Loucy (cell line): ENCODE results near the gene SMG6.
A peak's percentile ranks its signal among the peaks of the same experiment; 100 is the strongest.

Source experiments
- H2AFZ ChIP-seq: fragments of 200-600 bp; sonication (generic); 2 replicates; pipeline ENCODE4 v1.6.0; 2016; ENCODE audit warnings: antibody characterized with exemption, mild to moderate bottlenecking, low read length, moderate library complexity
- H3F3A ChIP-seq: fragments of 200-600 bp; 2 replicates; pipeline ENCODE4 v1.6.0; 2016; ENCODE audit warnings: antibody characterized with exemption, low read depth, mild to moderate bottlenecking
- H3K27me3 ChIP-seq: fragments of 200-600 bp; sonication (generic); 2 replicates; pipeline ENCODE4 v1.6.1; 2014; ENCODE audit warnings: low read length, mild to moderate bottlenecking; ENCODE audit not compliant: insufficient read depth, poor library complexity, severe bottlenecking
- H3K36me3 ChIP-seq: fragments of 200-600 bp; sonication (generic); 2 replicates; pipeline ENCODE4 v1.6.1; 2016; ENCODE audit warnings: low read length; ENCODE audit not compliant: insufficient read depth
- H3K4me1 ChIP-seq: fragments of 200-600 bp; sonication (generic); 2 replicates; pipeline ENCODE4 v1.5.1; 2014; ENCODE audit warnings: low read length, mild to moderate bottlenecking; ENCODE audit not compliant: insufficient read depth, poor library complexity, severe bottlenecking
- H3K4me2 ChIP-seq: fragments of 200-600 bp; sonication (generic); 2 replicates; pipeline ENCODE4 v1.6.0; 2014; ENCODE audit warnings: antibody characterized with exemption, low read length, low read depth, mild to moderate bottlenecking; ENCODE audit not compliant: poor library complexity, severe bottlenecking
- H3K4me3 ChIP-seq: fragments of 200-600 bp; sonication (generic); 2 replicates; pipeline ENCODE4 v1.5.1; 2014; ENCODE audit warnings: low read length, mild to moderate bottlenecking, mixed read lengths; ENCODE audit not compliant: poor library complexity, severe bottlenecking
- H3K79me2 ChIP-seq: fragments of 200-600 bp; sonication (generic); 2 replicates; pipeline ENCODE4 v1.6.1; 2014; ENCODE audit warnings: low read length; ENCODE audit not compliant: insufficient read depth
- H3K9ac ChIP-seq: fragments of 200-600 bp; sonication (generic); 2 replicates; pipeline ENCODE4 v1.6.0; 2014; ENCODE audit warnings: mild to moderate bottlenecking, low read depth, low read length, moderate library complexity; ENCODE audit not compliant: poor library complexity, severe bottlenecking
- H3K9me2 ChIP-seq: fragments of 200-600 bp; sonication (generic); replicated peaks from 2 replicates; pipeline ENCODE4 v1.6.1; 2016; ENCODE audit warnings: low read depth, low read length, mixed read lengths
- H3K9me3 ChIP-seq: fragments of 200-600 bp; sonication (generic); 2 replicates; pipeline ENCODE4 v1.6.1; 2014; ENCODE audit warnings: mild to moderate bottlenecking, antibody characterized with exemption, low read length, low read depth; ENCODE audit not compliant: insufficient read depth
- H4K20me1 ChIP-seq: fragments of 200-600 bp; sonication (generic); 2 replicates; pipeline ENCODE4 v1.6.0; 2014; ENCODE audit warnings: antibody characterized with exemption, low read length, mild to moderate bottlenecking; ENCODE audit not compliant: insufficient read depth, poor library complexity, severe bottlenecking
- CTCF ChIP-seq: fragments of 200-600 bp; sonication (generic); conservative IDR thresholded peaks from 2 replicates; pipeline ENCODE4 v1.5.1; 2014; ENCODE audit warnings: mild to moderate bottlenecking, antibody characterized with exemption, low read length
- EZH2phosphoT487 ChIP-seq: fragments of 200-600 bp; IDR thresholded peaks from 2 replicates; pipeline ENCODE4 v1.6.1; 2018; ENCODE audit warnings: antibody characterized with exemption, mild to moderate bottlenecking, moderate library complexity, borderline replicate concordance

SMG6 gene

GRCh38 chr17:2215616-2216364 lies 87.8 kb downstream of the SMG6 start:
- peak overlapping the region; percentile 65 for H3K4me3 ChIP-seq
- no peaks in the 10 kb centered on the region for H3K9me2 ChIP-seq
- no peak overlapping the region; the same call in 1 of the 2 replicates for H2AFZ ChIP-seq
- peak overlapping the region; percentile 60 for H3K9ac ChIP-seq
- peak overlapping the region; percentile 72 for H3K4me2 ChIP-seq
- peaks cover 68% of the 10 kb centered on the region for H3K79me2 ChIP-seq
- H4K20me1 ChIP-seq = peaks cover 1% of the 10 kb centered on the region
- H3K9me3 ChIP-seq = no peaks in the 10 kb centered on the region
- TF ChIP-seq EZH2phosphoT487 = no peak
- TF ChIP-seq CTCF = no peak
- H3K27me3 ChIP-seq = no peaks in the 10 kb centered on the region
- peaks cover 7% of the 10 kb centered on the region for H3F3A ChIP-seq
- H3K36me3 ChIP-seq = peaks cover 38% of the 10 kb centered on the region; the same call in 1 of the 2 replicates
- H3K4me1 ChIP-seq = peaks cover 53% of the 10 kb centered on the region

GRCh38 chr17:2214929-2215615 lies 88.5 kb downstream of the SMG6 start:
- Histone ChIP-seq H3K4me2 (peak overlapping the region; percentile 72), H3K36me3 (peaks cover 39% of the 10 kb centered on the region; the same call in 1 of the 2 replicates), H3K4me3 (peak overlapping the region; percentile 65), H3K79me2 (peaks cover 72% of the 10 kb centered on the region), H2AFZ (no peak overlapping the region), H3K4me1 (peaks cover 59% of the 10 kb centered on the region), H3K9me3 (no peaks in the 10 kb centered on the region), H3K27me3 (no peaks in the 10 kb centered on the region), H3F3A (peaks cover 7% of the 10 kb centered on the region), H3K9ac (peak overlapping the region; percentile 60), H4K20me1 (no peaks in the 10 kb centered on the region), H3K9me2 (no peaks in the 10 kb centered on the region)
- TF ChIP-seq EZH2phosphoT487 (no peak), CTCF (no peak)

- H3K4me1 ChIP-seq = peaks cover 64% of the 10 kb centered on the region
- H3K9ac ChIP-seq = peak overlapping the region; percentile 60
- H3K79me2 ChIP-seq = peaks cover 80% of the 10 kb centered on the region
Measured at GRCh38 chr17:2214047-2214928, 89.3 kb downstream of the SMG6 start.

More at GRCh38 chr17:2214047-2214928, 89.3 kb downstream of the SMG6 start:
- Histone ChIP-seq H3K9me3 (no peaks in the 10 kb centered on the region), H3K27me3 (no peaks in the 10 kb centered on the region), H3F3A (peaks cover 7% of the 10 kb centered on the region), H4K20me1 (no peaks in the 10 kb centered on the region), H3K4me2 (peak overlapping the region; percentile 72), H3K9me2 (no peaks in the 10 kb centered on the region), H3K36me3 (peaks cover 41% of the 10 kb centered on the region; the same call in 1 of the 2 replicates), H3K4me3 (no peak overlapping the region), H2AFZ (no peak overlapping the region)
- no peak for TF ChIP-seq CTCF
- no peak for TF ChIP-seq EZH2phosphoT487
